IMR-90 (cell line): ENCODE data around the gene PALB2. TPM values are rescaled to one million over a fixed set of nuclear protein-coding genes. Genes with fewer than 3 reads are reported as not detected.

Experiments
- ATAC-seq: fragments of 200-7000 bp; cut with Tn5 transposase; 2 replicates; pipeline ENCODE4 v1.9.1; 2020; ENCODE audit warnings: low read depth, mild to moderate bottlenecking, moderate library complexity
- BruUV-seq: library from RNA; stranded (reverse); fragments of 400-500 nt; replicated peaks from 2 replicates; lab custom pipeline; 2021; lab: Mats Ljungman, UMichigan
- CTCF ChIA-PET: fragments of 300-600 bp; formaldehyde crosslinking; extraction: SDS; loops from one replicate; lab custom pipeline; 2021; ENCODE audit warnings: antibody characterized with exemption; lab: Yijun Ruan, JAX
- POLR2A ChIA-PET: fragments of 300-600 bp; sonication (Branson Sonifier 250); formaldehyde crosslinking; loops from one replicate; lab custom pipeline; 2022; ENCODE audit warnings: antibody characterized with exemption; ENCODE audit not compliant: unreplicated experiment; lab: Charles Lee
- DNase-seq: peaks from one replicate; pipeline ENCODE4 v3.0.0; 2013
- H2AFZ ChIP-seq: replicated peaks from 2 replicates; pipeline ENCODE3; 2013; ENCODE audit warnings: low read length, mild to moderate bottlenecking; ENCODE audit not compliant: poor library complexity
- H2AK5ac ChIP-seq: 2 replicates; pipeline ENCODE4 v1.6.1; 2013; ENCODE audit warnings: low read depth, low read length, inconsistent platforms
- H2AK9ac ChIP-seq: replicated peaks from 2 replicates; pipeline ENCODE3; 2013; ENCODE audit warnings: mild to moderate bottlenecking, low read depth, low read length, moderate library complexity; ENCODE audit not compliant: poor library complexity
- H2BK120ac ChIP-seq: 2 replicates; pipeline ENCODE4 v1.6.1; 2013; ENCODE audit warnings: low read depth, low read length, inconsistent platforms
- H2BK15ac ChIP-seq: 3 replicates; pipeline ENCODE4 v1.6.1; 2013; ENCODE audit warnings: low read depth, low read length, inconsistent platforms
- H2BK20ac ChIP-seq: 2 replicates; pipeline ENCODE4 v1.6.1; 2013; ENCODE audit warnings: low read depth, mild to moderate bottlenecking, inconsistent platforms, low read length, moderate library complexity
- H2BK5ac ChIP-seq: 2 replicates; pipeline ENCODE4 v1.6.1; 2013; ENCODE audit warnings: mild to moderate bottlenecking, low read depth, low read length, inconsistent platforms; ENCODE audit not compliant: poor library complexity, severe bottlenecking
- H3K14ac ChIP-seq: replicated peaks from 2 replicates; pipeline ENCODE4 v1.6.1; 2013; ENCODE audit warnings: low read depth, low read length, inconsistent platforms
- H3K18ac ChIP-seq: 2 replicates; pipeline ENCODE4 v1.6.1; 2013; ENCODE audit warnings: low read depth, low read length, control low read depth
- H3K23ac ChIP-seq: 2 replicates; pipeline ENCODE4 v1.6.1; 2013; ENCODE audit warnings: low read depth, low read length, inconsistent platforms
- H3K27ac ChIP-seq: 2 replicates; pipeline ENCODE4 v1.5.1; 2013; ENCODE audit warnings: mild to moderate bottlenecking, control low read depth, low read length; ENCODE audit not compliant: insufficient read depth
- H3K27me3 ChIP-seq: 2 replicates; pipeline ENCODE4 v1.6.1; 2013; ENCODE audit warnings: low read length; ENCODE audit not compliant: control insufficient read depth, insufficient read depth
- H3K36me3 ChIP-seq: 2 replicates; pipeline ENCODE4 v1.6.1; 2013; ENCODE audit warnings: low read length, mixed read lengths; ENCODE audit not compliant: control insufficient read depth, insufficient read depth
- H3K4ac ChIP-seq: 2 replicates; pipeline ENCODE4 v1.6.1; 2013; ENCODE audit warnings: low read depth, low read length, inconsistent platforms
- H3K4me1 ChIP-seq: 2 replicates; pipeline ENCODE4 v1.6.1; 2013; ENCODE audit warnings: low read length, mixed read lengths; ENCODE audit not compliant: control insufficient read depth, insufficient read depth
- H3K4me2 ChIP-seq: 2 replicates; pipeline ENCODE4 v1.6.1; 2013; ENCODE audit warnings: low read depth, mild to moderate bottlenecking, control low read depth, low read length, moderate library complexity
- H3K4me3 ChIP-seq: 2 replicates; pipeline ENCODE4 v1.5.1; 2013; ENCODE audit warnings: low read depth, mild to moderate bottlenecking, control low read depth, low read length, moderate library complexity; ENCODE audit not compliant: insufficient read depth
- H3K56ac ChIP-seq: 2 replicates; pipeline ENCODE4 v1.6.1; 2013; ENCODE audit warnings: low read length, inconsistent platforms; ENCODE audit not compliant: insufficient read depth; ENCODE audit errors: extremely low read depth
- H3K79me1 ChIP-seq, 2 experiments: 2 replicates each; pipeline ENCODE4 v1.6.1; 2013; ENCODE audit warnings: low read length in 2 of 2, inconsistent platforms in 1 of 2, low read depth in 1 of 2
- H3K9ac ChIP-seq: 2 replicates; pipeline ENCODE4 v1.6.1; 2013; ENCODE audit warnings: low read depth, low read length, control low read depth
- H3K9me1 ChIP-seq: 2 replicates; pipeline ENCODE4 v1.6.1; 2013; ENCODE audit warnings: low read length, inconsistent platforms; ENCODE audit not compliant: insufficient read depth
- H3K9me3 ChIP-seq: 2 replicates; pipeline ENCODE4 v1.6.1; 2013; ENCODE audit warnings: low read length; ENCODE audit not compliant: control insufficient read depth, insufficient read depth
- H4K20me1 ChIP-seq: 2 replicates; pipeline ENCODE4 v1.6.1; 2013; ENCODE audit warnings: low read length, inconsistent platforms; ENCODE audit not compliant: insufficient read depth
- H4K5ac ChIP-seq: 2 replicates; pipeline ENCODE4 v1.6.1; 2013; ENCODE audit warnings: mild to moderate bottlenecking, low read depth, low read length, control low read depth
- H4K8ac ChIP-seq, 2 experiments: 2 replicates each; pipeline ENCODE4 v1.6.1; 2013; ENCODE audit warnings: low read depth in 2 of 2, low read length in 2 of 2, control low read depth in 1 of 2, inconsistent platforms in 1 of 2
- H4K91ac ChIP-seq: 2 replicates; pipeline ENCODE4 v1.6.1; 2013; ENCODE audit warnings: low read depth, low read length, inconsistent platforms; ENCODE audit not compliant: insufficient read depth
- BHLHE40 ChIP-seq: fragments of 150-350 bp; IDR thresholded peaks from 2 replicates; pipeline ENCODE4 v1.6.1; 2016; ENCODE audit warnings: mild to moderate bottlenecking, low read depth, low read length
- CEBPB ChIP-seq: IDR thresholded peaks from 2 replicates; pipeline ENCODE4 v1.6.1; 2012; ENCODE audit warnings: low read depth, low read length, improper control_type of control experiment
- CHD1 ChIP-seq: IDR thresholded peaks from 2 replicates; pipeline ENCODE4 v1.6.1; 2012; ENCODE audit warnings: low read depth, low read length, improper control_type of control experiment
- MAZ ChIP-seq: IDR thresholded peaks from 2 replicates; pipeline ENCODE4 v1.6.1; 2012; ENCODE audit warnings: low read depth, mild to moderate bottlenecking, low read length, improper control_type of control experiment, moderate library complexity, borderline replicate concordance
- MXI1 ChIP-seq: IDR thresholded peaks from 2 replicates; pipeline ENCODE4 v1.6.1; 2012; ENCODE audit warnings: low read depth, mild to moderate bottlenecking, low read length, moderate library complexity, borderline replicate concordance
- NFE2L2 ChIP-seq: fragments of 150-350 bp; IDR thresholded peaks from 2 replicates; pipeline ENCODE4 v1.6.1; 2016; ENCODE audit warnings: low read depth, mild to moderate bottlenecking, low read length
- RCOR1 ChIP-seq: IDR thresholded peaks from 2 replicates; pipeline ENCODE4 v1.6.1; 2012; ENCODE audit warnings: mild to moderate bottlenecking, low read length, improper control_type of control experiment; ENCODE audit not compliant: insufficient replicate concordance
- RFX5 ChIP-seq: IDR thresholded peaks from 2 replicates; pipeline ENCODE4 v1.8.0; 2012; ENCODE audit warnings: low read depth, mild to moderate bottlenecking, low read length, moderate library complexity
- WGBS, 2 experiments: methylation state at CpG; one replicate each; pipeline versions ENCODE4 v1.1.5 to v1.1.7; 2013; ENCODE audit warnings: missing lambda C conversion rate in 2 of 2; ENCODE audit not compliant: insufficient read length in 1 of 2; ENCODE audit errors: extremely low coverage in 2 of 2; 5-methylcytosine and 5-hydroxymethylcytosine counted together
- dilution Hi-C: fragments of 300-500 bp; cut with HindIII; formaldehyde crosslinking; loops from one replicate; pipeline ENCODE4 v1.14.3; 2018; ENCODE audit warnings: low sequenced_read_pairs; ENCODE audit not compliant: unreplicated experiment
- in situ Hi-C: fragments of 300-500 bp; cut with MboI; formaldehyde crosslinking; loops from 3 replicates; pipeline ENCODE4 v1.14.3; 2019; ENCODE audit warnings: low sequenced_read_pairs, inconsistent platforms, mixed read lengths
- intact Hi-C: fragments of 100-400 bp; cut with micrococcal nuclease; formaldehyde crosslinking; loops from 2 replicates; pipeline ENCODE4 v1.10.0; 2022
- polyA plus RNA-seq, 3 experiments: library from polyadenylated mRNA; depleted of rRNA; stranded (reverse); fragments of >200 nt; gene quantifications; 2 replicates each; pipeline ENCODE4 v1.2.3, GENCODE V29; 2012; ENCODE audit warnings: low replicate concordance in 1 of 3
- total RNA-seq: library from RNA; depleted of rRNA; stranded (reverse); fragments of >200 nt; gene quantifications from 2 replicates; pipeline ENCODE4 v1.2.3, GENCODE V29; 2012
- TF ChIP-seq, protein P1 (sequence below): fragments of 150-350 bp; IDR thresholded peaks from 2 replicates; pipeline ENCODE4 v1.6.1; 2016; ENCODE audit warnings: low read depth, mild to moderate bottlenecking, low read length, moderate library complexity, borderline replicate concordance
- TF ChIP-seq, protein P2 (sequence below): fragments of 150-350 bp; IDR thresholded peaks from 2 replicates; pipeline ENCODE4 v1.6.1; 2017; ENCODE audit warnings: mild to moderate bottlenecking, antibody characterized with exemption, low read length, low read depth

Gene PALB2
- total and polyA plus RNA-seq, 2 of the 4 experiments (the other 2 are of a cell fraction), result 4.1 to 8.6 TPM

DNA sequence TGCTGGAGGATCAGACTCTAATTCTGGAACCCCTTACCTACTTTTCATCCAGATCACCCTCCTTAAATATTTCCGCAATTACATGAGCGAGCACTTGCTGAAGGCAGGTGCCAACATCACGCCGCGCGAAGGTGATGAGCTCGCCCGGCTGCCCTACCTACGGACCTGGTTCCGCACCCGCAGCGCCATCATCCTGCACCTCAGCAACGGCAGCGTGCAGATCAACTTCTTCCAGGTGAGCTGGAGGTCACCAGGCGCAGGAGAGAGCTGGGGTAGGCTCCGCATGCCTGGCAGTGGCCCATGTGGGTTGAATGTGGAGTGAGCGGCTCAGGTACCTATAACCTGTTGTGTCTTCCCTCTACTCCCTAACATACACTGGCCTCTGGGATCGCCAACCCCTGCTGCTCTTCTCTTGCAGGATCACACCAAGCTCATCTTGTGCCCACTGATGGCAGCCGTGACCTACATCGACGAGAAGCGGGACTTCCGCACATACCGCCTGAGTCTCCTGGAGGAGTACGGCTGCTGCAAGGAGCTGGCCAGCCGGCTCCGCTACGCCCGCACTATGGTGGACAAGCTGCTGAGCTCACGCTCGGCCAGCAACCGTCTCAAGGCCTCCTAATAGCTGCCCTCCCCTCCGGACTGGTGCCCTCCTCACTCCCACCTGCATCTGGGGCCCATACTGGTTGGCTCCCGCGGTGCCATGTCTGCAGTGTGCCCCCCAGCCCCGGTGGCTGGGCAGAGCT, 48.5 kb upstream of the PALB2 start (continued):
- TF ChIP-seq NFE2L2, result no peak

- no peak overlapping the region for H3K27ac ChIP-seq
- no peak overlapping the region for H2AK9ac ChIP-seq
- intact Hi-C loops, result no loop called here
- ChIA-PET POLR2A (no interaction called here), CTCF (no interaction called here)
- ATAC-seq (no peak), DNase-seq (no peak)
- H3K9me1 ChIP-seq, result peaks cover 4% of the 10 kb centered on the region; the same call in 1 of the 2 replicates
- no peak overlapping the region for H2AFZ ChIP-seq
- no peaks in the 10 kb centered on the region for H3K9me3 ChIP-seq
- peaks cover 30 to 44% of the 10 kb centered on the region in 2 experiments for H3K79me1 ChIP-seq
- dilution Hi-C loops, result no loop called here
- peaks cover 57% of the 10 kb centered on the region for H3K36me3 ChIP-seq
- no peak overlapping the region for H4K91ac ChIP-seq
- 91% methylated on average over 14 of the region's 16 CpGs; no CpG with 5 or more reads in 1 of the 2 experiments for WGBS, 2 experiments
- no peak overlapping the region for H3K4me2 ChIP-seq
- H2BK15ac ChIP-seq, result no peak overlapping the region
- no TSS peak for BruUV-seq
- H3K27me3 ChIP-seq, result no peaks in the 10 kb centered on the region
- H3K4me3 ChIP-seq, result no peak overlapping the region
- in situ Hi-C loops, result loop anchor here (25.0 kb wide), 1 partner anchor 825 kb away; no protein-coding TSS in a partner anchor
- no peak overlapping the region for H3K18ac ChIP-seq
- no peak overlapping the region for H4K8ac ChIP-seq
- H4K5ac ChIP-seq, result no peak overlapping the region
- no peak overlapping the region for H3K56ac ChIP-seq
- H3K23ac ChIP-seq, result no peak overlapping the region
- H2BK20ac ChIP-seq, result no peak overlapping the region
- H3K14ac ChIP-seq, result no peak overlapping the region
- H3K4ac ChIP-seq, result no peak overlapping the region
- H3K4me1 ChIP-seq, result peaks cover 3% of the 10 kb centered on the region; the same call in 1 of the 2 replicates
- no peak overlapping the region for H2BK120ac ChIP-seq
- H2BK5ac ChIP-seq, result no peak overlapping the region
- H4K20me1 ChIP-seq, result 0 out of 2 replicates have a peak, but pooled peaks cover 6% of the 10 kb centered on the region
- H2AK5ac ChIP-seq, result no peak overlapping the region
- H3K9ac ChIP-seq, result no peak overlapping the region
- TF ChIP-seq MXI1 (no peak), CEBPB (no peak), BHLHE40 (no peak), MAZ (no peak), RCOR1 (no peak), CHD1 (no peak), NFE2L2 (no peak), RFX5 (no peak)
- TF ChIP-seq, protein P1, sequence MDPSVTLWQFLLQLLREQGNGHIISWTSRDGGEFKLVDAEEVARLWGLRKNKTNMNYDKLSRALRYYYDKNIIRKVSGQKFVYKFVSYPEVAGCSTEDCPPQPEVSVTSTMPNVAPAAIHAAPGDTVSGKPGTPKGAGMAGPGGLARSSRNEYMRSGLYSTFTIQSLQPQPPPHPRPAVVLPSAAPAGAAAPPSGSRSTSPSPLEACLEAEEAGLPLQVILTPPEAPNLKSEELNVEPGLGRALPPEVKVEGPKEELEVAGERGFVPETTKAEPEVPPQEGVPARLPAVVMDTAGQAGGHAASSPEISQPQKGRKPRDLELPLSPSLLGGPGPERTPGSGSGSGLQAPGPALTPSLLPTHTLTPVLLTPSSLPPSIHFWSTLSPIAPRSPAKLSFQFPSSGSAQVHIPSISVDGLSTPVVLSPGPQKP, result no peak
- TF ChIP-seq, protein P2, sequence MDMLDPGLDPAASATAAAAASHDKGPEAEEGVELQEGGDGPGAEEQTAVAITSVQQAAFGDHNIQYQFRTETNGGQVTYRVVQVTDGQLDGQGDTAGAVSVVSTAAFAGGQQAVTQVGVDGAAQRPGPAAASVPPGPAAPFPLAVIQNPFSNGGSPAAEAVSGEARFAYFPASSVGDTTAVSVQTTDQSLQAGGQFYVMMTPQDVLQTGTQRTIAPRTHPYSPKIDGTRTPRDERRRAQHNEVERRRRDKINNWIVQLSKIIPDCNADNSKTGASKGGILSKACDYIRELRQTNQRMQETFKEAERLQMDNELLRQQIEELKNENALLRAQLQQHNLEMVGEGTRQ, result no peak
Measured at GRCh38 chr16:23687034-23687808, 46.1 kb upstream of the PALB2 start.
